Measurements from ENCODE around the gene CEP89.

- TF ChIP-seq POLR2A (IDR thresholded peaks at IDR 0.05) (no peak), CTCF (IDR thresholded peaks at IDR 0.05) (no peak)
Measured at GRCh38 chr19:32890841-32891240, 80.9 kb downstream of the CEP89 start.
